OCI-LY3 (cell line): ENCODE data around the gene ZBED1.

Experiments
- CTCF ChIP-seq: fragments of 200-600, 300-600 bp; sonication (generic); IDR thresholded peaks from 2 replicates; pipeline ENCODE4 v1.5.1; 2014; ENCODE audit warnings: antibody characterized with exemption, low read length, low read depth
- EZH2phosphoT487 ChIP-seq: fragments of 200-600 bp; shearing (Covaris generic); IDR thresholded peaks from 2 replicates; pipeline ENCODE4 v1.6.1; 2018; ENCODE audit warnings: antibody characterized with exemption, mixed run types, low read depth

- no peak for TF ChIP-seq CTCF
- TF ChIP-seq EZH2phosphoT487: no peak
Measured at GRCh38 chrX:2446815-2447214, 54.0 kb downstream of the ZBED1 start.
